DMS53 treated with DMSO at 0.1 percent for 48 hours (cell line): ENCODE data around the gene SLC4A2.
"Not testable (repeated sequence)": the region's sequence is repeated elsewhere in the genome, so short reads cannot be mapped to it uniquely, and the experiment has no call there.

ENCODE experiments used
- DNase-seq: peaks from one replicate; lab custom pipeline; 2025; ENCODE audit not compliant: unreplicated experiment; lab: John Stamatoyannopoulos, UW

SLC4A2 gene

DNA sequence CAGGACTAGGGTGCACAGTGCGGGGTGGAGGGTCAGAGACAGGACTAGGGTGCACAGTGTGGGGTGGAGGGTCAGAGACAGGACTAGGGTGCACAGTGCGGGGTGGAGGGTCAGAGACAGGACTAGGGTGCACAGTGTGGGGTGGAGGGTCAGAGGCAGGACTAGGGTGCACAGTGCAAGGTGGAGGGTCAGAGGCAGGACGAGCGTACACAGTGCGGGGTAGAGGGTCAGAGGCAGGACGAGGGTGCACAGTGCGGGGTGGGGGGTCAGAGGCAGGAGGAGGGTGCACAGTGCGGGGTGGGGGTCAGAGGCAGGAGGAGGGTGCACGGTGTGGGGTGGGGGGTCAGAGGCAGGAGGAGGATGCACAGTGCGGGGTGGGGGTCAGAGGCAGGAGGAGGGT lies 15.9 kb upstream of the SLC4A2 start:
- DNase-seq: not testable (repeated sequence)

DNA sequence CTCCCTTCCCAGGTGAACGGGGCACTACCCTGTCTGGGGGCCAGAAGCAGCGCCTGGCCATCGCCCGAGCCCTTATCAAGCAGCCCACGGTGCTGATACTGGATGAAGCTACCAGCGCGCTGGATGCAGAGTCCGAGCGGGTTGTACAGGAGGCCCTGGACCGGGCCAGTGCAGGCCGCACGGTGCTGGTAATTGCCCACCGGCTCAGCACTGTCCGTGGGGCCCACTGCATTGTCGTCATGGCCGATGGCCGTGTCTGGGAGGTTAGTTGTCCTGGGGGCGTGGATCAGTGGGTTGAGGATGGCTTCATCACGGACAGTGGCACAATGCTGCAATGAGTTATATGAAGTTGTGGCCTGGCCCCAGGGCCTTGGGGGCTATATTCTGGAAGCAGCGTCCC lies 15.4 kb upstream of the SLC4A2 start:
- no peak for DNase-seq

GRCh38 chr7:151045262-151045661 lies 14.1 kb upstream of the SLC4A2 start:
- no peak for DNase-seq

DNA sequence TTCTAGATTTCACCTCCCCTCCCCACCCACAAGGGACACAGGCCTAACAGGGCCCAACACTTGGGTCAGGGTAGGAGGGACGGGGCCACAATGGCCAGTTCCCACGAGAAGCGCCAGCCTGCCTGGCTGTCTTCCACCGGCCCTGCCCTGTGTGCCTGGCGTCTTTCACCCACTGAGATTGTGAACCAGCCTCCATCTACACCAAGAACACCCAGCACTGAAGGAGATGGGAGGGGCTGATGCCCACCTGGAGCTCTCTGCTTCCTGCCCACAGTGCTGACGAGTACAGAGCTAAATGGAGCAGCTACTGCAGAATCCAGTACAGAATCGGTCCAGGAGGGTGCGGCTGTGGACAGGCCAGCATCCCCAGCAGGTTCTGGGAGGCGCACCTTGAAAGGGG lies 13.4 kb upstream of the SLC4A2 start:
- DNase-seq: no peak

DNA sequence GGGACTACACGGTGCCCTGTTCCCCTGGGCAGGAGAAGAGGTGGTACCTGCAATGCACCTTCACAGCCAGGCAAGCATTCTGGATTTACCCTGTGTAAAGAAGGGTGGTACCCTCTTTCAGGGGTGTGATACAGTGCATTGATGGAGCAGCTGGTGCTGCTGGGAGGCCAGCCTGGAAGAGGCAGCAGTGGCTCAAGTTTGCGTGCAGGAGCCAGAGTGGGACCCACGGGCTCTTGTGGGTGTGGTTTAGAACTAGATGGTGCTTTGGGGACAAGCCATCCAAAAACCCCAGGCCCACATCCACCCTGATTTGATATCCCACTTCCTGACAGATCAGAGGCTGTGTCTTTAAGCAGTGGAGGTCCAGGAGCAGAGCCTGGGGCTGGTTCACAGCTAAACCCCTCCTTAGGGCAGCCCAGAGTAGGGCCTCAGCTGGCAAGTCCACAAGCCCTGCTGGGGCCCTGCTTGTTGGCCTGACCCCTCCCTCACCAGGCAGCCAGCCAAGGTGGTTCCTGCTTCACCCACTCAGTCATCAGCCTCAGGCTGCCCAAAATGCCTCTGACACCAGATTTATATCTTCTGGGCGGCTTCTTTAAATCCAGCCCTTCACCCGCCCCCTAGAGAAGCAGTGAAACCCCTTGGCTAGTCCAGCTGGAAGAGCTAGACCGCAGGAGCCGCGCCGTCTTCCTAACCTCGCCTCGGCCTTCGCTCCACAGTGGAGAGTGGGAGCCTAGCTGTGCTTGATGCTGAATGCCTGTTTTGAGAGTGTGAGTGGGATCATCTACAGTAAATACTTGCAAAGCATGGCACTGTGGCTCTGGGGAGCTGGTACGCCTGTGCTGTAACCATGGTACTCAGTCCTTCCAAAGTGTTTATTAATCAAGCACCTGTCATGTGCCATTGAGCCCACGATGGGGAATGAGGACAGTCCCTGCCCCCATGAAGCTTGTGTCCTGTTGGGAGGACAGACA lies 12.5 kb upstream of the SLC4A2 start:
- DNase-seq: no peak

- no peak for DNase-seq
These were observed 11.2 kb upstream of the SLC4A2 start, which contains the start of gene ASIC3 for GRCh38 chr7:151047976-151048815. Gene ASIC3, plus strand, starts transcription at chr7:151048531. Its CDS starts 355 bp downstream, at chr7:151048886.

- no peak for DNase-seq
These were observed 10.4 kb upstream of the SLC4A2 start for GRCh38 chr7:151048911-151049463.

DNA sequence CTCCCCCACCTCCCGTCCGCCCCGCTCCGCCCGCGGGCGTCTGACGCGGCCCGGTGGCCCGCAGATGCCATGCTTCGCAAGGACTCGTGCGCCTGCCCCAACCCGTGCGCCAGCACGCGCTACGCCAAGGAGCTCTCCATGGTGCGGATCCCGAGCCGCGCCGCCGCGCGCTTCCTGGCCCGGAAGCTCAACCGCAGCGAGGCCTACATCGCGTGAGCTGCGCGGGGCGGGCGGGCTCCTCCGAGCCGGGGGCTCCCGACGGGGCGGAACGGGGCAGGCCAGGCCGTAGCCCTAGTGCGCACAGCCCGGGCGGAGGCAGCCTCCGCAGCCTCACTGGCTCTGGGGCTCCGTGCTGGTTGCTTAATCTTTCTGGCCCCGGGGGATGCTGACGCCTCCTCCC lies 8.3 kb upstream of the SLC4A2 start:
- peak; percentile 29 for DNase-seq

DNA sequence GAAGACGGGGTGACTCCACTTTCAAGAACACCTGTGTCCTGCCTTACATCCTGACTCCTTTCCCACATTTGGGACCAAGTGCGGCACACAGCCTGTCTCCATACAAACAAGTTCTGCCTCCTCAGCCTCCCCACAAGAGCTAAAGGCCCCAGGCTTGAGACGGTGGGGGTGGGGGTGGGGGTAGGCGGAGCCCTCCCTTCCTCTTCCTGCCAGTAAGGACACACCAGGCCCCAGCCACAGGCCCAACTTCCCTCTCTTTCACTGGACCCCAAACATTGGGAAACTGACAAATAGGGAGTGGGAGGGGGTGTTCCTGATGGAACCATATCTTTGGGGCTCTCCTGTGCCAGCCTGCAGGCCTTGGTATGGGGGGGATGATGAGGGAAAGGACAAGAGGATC lies 6.3 kb upstream of the SLC4A2 start:
- no peak for DNase-seq

GRCh38 chr7:151053751-151054150 lies 5.6 kb upstream of the SLC4A2 start:
- no peak for DNase-seq

DNA sequence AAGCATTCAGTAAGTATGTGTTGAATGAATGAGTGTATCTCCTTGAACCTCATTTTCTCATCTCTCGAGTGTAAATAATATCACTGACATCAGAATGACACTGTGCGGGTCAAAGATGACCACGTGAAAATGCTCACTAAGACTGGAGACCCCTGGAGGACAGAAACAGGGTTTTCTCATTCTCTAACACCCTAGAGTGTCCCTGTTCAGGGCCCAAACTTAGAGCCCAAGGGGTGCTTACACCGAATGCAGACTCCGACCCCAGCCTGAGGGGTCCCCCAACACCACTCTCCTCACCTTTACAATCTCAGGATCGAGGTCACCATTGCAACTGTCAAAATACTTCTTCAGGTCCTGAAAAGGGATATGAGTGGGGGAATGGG lies 3.1 kb upstream of the SLC4A2 start:
- no peak for DNase-seq

DNA sequence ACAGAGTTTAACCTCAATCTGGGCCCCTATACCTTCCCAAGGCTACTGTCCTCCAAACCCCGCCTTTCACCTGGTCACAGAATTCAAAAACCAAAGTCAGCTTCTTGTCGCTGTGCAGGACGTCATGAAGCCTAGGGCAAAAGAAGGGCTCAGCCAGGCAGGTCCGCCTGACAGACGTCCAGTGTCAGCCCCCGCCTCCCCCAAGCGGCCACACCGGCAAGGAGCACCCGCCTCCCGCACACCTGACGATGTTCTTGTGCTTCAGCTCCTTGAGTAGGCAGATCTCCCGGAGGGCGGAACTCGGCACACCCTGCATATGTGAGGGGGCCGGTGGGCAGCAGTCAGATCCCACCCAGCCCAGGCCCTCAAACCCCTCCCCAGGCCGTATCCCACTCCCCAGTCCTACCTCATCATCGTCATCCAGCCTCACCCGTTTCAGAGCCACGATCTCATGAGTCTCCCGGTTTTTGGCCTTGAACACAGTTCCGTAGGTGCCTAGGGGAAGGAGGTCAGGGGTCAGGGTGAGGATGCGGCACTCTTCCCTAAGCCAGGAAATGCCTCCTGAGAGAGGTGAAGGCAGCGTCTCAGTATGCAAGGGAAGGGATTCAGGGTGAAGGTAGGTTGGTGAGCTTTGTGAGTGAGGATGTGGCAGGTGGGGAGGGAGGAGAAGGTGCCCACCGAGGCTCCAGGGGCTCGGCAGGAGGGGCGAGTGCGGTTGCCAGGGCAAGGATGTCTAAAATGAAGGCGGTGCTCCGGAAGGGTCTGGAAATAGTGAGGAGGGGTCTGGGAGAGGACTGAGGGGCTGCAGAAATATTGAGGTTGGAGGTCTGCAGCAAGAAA lies 2.5 kb upstream of the SLC4A2 start:
- no peak for DNase-seq

- DNase-seq: no peak
These were observed 1.8 kb upstream of the SLC4A2 start, which contains the start of gene CDK5 for GRCh38 chr7:151057506-151057988. Gene CDK5, minus strand, starts transcription at chr7:151057897. Its CDS starts 49 bp downstream, at chr7:151057848.

DNA sequence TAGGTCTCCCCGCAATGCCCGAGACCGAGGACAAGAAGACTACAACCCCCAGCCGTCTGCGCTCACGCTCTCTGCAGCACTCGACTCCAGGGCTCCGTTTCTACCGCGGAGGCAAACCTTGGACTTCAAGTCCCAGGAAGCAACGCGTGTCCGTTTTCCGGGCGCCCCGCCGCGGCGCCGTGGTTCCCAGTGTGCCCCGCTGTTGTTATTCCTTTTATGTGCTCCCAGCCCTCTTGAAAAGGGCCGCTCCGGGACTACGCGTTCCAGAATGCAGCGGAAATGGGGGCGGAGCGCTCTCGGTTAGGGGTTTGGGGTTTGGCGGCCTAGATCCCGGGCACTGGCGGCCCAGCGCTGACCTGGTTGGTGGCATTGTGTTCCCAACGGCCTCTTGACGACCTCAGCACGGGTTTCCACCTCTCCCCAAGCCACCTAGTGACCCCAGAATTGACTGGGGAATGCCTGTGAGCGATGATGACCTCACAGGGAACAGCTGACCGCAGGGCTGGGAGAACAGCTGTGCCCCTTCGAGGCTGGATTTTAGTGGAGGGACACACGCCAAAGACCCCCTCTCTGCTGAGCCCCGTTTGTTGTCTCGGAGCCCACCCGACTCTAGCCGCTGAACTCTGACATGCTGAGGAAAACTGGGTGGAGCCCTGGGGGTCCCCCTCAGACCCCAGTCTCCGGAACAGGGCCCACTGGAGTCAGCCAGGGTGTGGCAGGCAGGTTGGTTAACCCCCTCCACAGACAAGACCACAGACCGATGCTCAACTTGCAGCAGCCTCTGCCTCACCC lies 1.2 kb upstream of the SLC4A2 start:
- peak; percentile 99 for DNase-seq

GRCh38 chr7:151058781-151059366 lies 515 bp upstream of the SLC4A2 start:
- peak; percentile 55 for DNase-seq

- no peak for DNase-seq
These were observed 675 bp downstream of the SLC4A2 start for GRCh38 chr7:151060113-151060415.

DNA sequence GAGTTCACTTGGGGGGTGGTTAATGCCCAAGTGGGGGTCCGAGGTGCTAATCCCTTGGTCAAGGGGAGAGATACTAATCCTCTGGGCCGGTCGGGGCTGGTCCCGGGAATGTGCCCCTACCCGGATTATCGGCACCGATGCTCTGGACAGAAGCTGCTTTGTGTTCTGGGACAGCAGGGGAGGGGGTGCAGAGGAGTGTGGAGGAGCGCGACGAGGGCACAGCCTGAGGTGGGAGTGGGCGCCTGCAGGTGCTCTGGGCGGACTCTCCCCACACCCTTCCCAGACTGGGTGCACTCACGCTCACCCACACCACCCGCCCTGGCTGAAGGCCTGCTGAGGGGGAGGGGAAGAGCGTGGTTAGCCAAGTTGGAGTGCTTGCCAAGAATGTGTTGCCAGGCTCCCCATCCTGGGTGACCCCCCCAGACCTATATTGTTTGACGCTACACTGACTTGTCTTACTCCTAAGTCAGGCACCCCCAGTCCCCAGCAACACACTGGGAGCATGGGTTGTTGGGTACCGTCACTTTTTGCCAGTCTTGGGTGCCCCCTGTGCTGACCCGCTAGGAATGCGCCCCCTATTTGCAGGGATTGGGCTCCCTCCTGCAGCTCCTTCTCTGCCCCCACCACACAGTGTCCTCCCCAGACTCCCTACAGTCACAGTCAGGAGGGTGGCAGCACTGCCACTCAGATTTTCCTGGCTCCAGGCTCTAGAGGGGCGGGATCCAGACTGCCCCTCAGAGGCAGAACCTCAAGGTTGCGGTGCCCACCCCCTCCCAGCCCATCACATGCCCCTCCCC lies 1.2 kb downstream of the SLC4A2 start:
- DNase-seq: no peak
